Prostate gland (tissue), 2 donors: ENCODE results near the gene ABCC2.

Experiments
- POLR2A ChIP-seq: fragments of 450-650 bp; IDR thresholded peaks from one replicate; pipeline ENCODE4 v1.6.1; 2016; ENCODE audit warnings: antibody characterized with exemption, mild to moderate bottlenecking
- POLR2AphosphoS5 ChIP-seq: sonication (generic); formaldehyde crosslinking; IDR thresholded peaks from one replicate; pipeline ENCODE4 v1.6.1; 2017; ENCODE audit warnings: antibody characterized with exemption
- TF ChIP-seq, protein P1 (sequence below), 4 experiments: fragments of 200-600 bp in 2 of 4; fragments of 450-650 bp in 2 of 4; sonication (generic) in 2 of 4; IDR thresholded peaks; 1 replicate in 3 of 4; 2 replicates in 1 of 4; pipeline ENCODE4 v1.5.1; 2016 to 2019; ENCODE audit warnings: antibody characterized with exemption in 4 of 4, mild to moderate bottlenecking in 2 of 4, moderate library complexity in 2 of 4

DNA sequence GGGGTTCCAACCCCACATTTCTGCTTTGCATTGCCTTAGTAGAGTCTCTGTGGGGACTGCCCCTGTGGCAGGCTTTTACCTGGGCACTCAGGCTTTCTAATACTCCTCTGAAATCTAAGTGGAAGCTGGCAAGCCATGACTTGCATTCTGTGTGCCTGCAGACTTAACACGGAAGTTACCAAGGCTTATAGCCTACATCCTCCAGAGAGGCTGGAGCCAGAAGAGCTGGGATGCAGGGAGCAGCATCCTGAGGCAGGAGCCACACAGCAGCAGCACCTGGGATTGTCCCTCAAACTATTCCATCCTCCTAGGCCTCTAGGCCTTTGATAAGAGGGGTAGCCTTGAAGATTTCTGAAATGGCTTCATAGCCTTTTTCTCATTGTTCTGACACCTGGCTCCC, 22.1 kb upstream of the ABCC2 start:
- TF ChIP-seq, protein P1, sequence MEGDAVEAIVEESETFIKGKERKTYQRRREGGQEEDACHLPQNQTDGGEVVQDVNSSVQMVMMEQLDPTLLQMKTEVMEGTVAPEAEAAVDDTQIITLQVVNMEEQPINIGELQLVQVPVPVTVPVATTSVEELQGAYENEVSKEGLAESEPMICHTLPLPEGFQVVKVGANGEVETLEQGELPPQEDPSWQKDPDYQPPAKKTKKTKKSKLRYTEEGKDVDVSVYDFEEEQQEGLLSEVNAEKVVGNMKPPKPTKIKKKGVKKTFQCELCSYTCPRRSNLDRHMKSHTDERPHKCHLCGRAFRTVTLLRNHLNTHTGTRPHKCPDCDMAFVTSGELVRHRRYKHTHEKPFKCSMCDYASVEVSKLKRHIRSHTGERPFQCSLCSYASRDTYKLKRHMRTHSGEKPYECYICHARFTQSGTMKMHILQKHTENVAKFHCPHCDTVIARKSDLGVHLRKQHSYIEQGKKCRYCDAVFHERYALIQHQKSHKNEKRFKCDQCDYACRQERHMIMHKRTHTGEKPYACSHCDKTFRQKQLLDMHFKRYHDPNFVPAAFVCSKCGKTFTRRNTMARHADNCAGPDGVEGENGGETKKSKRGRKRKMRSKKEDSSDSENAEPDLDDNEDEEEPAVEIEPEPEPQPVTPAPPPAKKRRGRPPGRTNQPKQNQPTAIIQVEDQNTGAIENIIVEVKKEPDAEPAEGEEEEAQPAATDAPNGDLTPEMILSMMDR (IDR thresholded peaks at IDR 0.05), result no peak
- TF ChIP-seq POLR2A (no peak), POLR2AphosphoS5 (no peak)
